ENCODE results near the gene KIAA0319L.

Gene KIAA0319L

DNA sequence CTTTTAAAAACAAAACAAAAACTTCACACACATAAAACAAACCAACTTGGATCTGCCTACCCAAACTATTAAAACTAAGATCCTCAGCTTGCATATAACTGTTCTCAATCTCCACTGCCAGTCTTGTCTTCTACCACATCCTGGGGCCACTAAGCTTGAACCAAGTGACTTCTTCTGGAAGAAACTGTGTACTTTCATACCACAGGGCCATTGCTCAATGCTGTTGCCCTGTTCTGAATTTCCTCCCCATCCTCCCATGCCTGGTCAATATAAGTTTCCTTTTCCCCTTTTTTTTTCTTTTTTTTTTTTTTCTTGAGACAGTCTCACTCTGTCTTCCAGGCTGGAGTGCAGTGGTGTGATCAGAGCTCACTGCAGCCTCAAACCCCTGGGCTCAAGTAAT is 109.9 kb downstream of the KIAA0319L start:
- DNase-seq (ENCODE audit: low read depth in 2 of 2) = no peak

DNA sequence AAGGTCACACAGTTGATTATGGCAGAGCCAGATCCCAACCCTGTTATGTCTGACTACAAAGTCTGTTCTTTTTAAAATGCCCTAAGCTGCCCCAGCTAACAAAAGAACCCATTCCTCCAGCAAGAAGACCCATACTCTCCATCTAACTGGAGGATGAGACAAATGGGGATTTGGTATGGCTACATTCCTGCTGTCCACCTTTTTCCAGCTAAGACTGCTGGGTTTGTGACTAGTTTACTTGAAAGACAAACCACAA is 112.8 kb downstream of the KIAA0319L start:
- no peak for DNase-seq (ENCODE audit: low read depth in 2 of 2)

DNA sequence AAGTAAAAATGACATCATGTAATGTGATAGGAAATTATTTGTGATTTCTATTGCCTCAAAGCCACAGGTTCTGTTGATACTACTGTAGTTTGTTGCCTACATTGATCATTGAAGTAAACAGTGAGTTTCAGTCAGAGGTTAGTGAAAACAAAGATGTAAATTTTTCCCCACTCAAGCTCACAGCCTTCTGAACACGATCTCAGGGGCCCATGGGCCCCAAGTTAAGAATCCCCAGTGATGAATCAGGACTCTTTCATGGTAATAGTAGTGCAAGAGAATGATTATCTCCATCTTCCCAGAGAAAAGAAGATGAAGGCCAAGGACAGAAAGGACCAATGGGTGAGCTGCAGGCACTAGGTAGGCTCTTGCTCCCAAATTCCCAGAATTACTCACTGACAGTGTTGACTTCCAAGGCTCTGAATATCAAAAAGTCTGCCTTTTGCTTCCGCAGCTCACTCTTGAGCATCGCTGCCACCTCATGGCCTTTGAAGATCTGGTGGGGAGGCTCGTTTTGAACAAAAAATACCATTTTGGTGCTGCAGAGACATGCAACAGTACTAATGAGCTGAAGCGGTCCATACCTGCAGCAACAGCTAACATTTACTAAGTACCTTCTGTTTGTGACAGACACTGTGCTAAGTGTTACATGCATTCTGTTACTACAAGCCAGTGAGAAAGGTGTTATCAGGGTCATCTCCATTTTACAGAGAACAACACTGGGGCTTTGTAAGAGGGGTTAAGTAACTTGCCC is 113.3 kb downstream of the KIAA0319L start:
- DNase-seq (ENCODE audit: low read depth in 2 of 2) = no peak

DNA sequence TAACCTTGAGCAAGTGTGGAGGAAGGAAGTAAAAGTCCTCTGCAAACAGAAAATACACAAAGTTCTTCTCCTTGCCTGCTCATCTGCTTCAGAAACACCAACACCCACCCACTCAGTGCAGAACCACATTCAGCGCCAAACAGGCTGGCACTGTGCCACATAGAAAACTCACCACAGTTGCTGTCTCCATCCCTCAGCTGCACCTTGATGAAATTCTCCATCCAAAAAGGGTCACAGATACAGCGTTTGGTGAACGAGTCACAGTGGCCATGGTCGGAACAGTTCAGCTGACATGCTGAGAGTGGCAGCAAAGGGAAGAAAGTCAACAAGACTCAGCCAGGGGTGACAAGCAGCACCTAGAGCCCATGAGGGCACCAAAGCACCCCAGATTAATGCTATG is 114.5 kb downstream of the KIAA0319L start:
- peak in 1 of 2 donors; percentile 50 for DNase-seq (ENCODE audit: low read depth in 2 of 2)

DNA sequence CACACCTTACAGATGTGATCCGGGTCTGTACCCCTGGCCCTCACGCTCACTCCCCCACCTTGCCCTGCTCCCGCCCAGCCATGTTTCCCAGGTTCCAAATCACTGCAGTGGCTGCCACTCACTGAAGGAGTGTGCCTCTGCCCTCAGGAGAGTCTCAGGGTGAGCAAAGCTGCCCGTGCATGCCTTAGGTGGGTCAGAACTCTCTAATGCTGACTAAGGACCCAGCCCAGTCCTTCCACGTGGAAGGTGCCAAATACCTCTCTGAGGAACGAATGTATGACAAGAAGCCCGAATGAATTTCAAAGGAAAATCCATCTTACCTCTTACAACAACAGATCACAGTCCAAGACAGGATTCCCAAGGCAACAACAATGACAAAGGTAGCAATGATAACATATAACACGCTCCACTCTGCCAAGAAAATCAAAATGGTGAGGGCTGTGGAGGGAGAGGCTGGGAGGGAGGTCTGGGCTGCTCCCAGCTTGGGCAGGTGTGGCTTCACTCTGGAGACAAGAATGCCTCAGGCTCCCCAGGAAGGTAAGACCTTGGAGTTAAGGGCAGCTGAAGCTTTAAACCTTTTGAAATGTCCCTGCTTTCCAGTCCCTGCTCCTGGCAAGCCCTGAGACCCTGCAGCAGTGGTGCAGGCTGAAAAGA is 115.2 kb downstream of the KIAA0319L start:
- no peak for DNase-seq (ENCODE audit: low read depth in 2 of 2)

DNA sequence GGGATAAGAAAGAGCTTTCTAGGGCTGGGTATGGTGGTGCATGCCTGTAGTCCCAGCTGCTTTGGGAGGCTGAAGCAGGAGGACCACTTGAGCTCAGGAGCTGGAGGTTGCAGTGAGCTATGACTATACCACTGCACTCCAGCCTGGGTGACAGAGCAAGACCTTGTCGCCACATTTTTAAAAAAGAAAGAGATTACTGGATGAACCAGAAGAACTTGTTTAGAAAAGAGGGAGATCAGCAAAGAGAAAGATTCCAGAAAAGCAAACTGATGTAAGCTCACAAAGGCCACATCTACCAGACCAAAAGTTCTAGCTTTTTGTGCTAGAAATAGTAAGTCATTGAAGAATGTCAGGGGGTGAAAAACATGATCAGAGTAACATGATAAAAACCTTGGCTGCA is 117.6 kb downstream of the KIAA0319L start:
- DNase-seq (ENCODE audit: low read depth in 2 of 2) = no peak

DNA sequence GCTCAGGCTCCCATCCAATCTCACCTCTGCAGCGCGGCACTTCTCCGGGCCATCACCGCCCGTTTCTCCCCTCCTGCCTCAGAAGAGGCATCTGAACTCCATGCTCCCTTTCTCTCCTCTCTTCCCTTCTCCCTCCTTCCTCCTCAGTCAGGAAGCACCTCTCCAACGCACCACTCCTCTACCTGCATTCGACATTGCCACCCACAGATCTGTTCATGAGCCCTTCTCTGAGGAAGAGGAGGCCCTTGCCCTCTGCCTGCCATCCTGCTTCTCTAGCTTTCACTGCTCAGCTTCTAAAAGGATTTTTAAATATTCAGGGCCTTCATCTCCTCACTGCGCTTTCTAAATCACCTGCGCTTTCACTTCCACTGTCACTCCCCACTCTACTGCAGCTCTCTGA is 120.0 kb downstream of the KIAA0319L start:
- DNase-seq (ENCODE audit: low read depth in 2 of 2) = no peak

DNA sequence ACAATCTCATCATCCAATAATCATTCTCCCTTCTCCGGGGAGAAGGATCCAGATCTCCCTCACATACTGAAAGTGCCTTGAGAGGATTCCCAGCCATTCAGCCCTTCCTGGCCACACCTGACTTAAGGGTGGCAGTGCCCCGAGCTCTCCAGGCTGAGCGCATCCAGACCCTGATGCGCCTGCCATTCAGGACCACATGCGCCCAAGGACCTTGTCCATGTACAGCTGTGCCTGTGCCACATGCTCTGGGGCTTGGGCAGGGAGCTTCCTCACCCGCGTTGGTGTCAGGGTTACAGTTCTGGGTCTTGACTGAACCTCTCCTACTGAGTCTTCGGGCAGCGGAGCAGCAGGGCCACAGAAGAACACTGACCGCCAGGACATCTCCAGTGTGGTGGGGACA is 121.1 kb downstream of the KIAA0319L start:
- DNase-seq (ENCODE audit: low read depth in 2 of 2) = no peak

DNA sequence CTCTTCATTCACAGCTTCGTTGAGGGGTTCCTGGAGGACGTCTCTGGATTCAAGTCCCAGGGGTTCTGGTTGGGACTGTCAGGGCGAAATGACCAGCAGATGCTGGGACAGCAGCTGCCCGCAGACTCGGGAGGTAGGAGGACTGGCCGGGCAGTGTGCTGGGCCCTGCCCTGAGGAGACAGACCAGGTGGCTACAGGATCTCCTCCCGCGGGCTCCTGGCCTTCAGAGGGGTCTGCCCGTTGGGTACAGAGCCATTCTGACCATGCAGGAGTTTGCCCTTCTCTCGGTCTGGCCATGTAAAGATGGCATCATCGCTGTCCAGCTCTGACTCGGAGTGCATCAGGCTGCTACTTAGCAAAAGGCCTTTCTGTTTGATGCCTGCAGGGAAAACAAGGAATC is 122.5 kb downstream of the KIAA0319L start:
- DNase-seq (ENCODE audit: low read depth in 2 of 2) = no peak

DNA sequence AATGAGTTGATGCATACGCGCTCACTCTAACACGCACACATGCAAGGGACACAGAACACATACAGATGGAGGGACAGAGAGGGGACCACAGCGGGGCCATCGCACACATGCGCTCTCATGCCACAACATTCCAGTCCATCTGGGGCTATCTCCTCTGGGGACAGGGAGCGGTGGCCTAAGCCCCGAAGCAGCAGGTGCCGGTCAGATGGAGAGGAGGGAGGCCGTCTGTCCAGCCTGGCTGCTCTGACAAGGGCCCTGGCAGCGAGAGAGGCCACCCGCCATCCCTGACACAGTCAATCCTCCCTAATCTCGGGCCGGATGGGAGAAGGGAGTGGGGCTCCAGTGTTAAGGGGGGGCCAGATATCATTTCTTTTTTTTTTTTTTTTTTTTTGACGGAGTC is 123.5 kb downstream of the KIAA0319L start:
- DNase-seq (ENCODE audit: low read depth in 2 of 2) = no peak

DNA sequence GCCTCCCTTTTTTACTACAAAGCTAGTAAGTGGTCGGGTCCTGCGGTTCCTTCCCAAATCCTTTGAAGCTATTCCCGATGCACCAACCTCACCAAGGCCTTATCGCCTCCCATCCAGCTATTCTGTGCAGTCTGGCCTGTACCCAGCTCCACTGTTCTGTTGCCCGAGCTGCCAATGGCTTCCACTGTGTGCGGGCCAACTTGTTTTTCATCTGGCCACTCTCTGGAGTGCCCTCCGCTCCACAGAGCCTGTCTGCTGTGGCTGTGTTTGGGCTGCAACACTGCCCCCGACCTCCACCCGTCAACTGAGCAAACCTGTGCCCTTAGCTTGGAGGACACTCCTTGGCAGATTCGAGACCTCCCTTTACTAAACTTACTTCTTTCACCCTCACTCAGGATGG is 125.0 kb downstream of the KIAA0319L start:
- no peak for DNase-seq (ENCODE audit: low read depth in 2 of 2)

DNA sequence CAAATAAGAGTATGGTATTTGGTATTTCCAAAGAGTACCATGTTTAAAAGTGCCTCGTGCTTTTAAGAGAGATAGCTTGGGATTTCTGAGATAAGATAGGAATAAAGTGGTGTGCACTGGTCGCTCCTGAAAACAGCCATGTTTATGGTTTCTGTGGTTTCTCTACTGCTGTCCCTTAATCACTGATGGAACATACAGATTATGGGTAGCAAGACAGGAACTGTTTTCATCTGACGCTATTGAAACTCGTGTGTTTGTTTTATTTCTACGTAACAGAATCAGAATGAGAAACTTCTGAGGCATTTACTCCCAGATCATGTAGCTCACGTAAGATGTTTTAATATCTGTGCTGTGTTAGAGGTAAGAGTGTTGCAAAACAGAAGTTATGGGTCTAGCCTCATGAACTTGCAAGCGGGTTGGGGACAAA is 126.0 kb downstream of the KIAA0319L start:
- DNase-seq (ENCODE audit: low read depth in 2 of 2) = no peak

DNA sequence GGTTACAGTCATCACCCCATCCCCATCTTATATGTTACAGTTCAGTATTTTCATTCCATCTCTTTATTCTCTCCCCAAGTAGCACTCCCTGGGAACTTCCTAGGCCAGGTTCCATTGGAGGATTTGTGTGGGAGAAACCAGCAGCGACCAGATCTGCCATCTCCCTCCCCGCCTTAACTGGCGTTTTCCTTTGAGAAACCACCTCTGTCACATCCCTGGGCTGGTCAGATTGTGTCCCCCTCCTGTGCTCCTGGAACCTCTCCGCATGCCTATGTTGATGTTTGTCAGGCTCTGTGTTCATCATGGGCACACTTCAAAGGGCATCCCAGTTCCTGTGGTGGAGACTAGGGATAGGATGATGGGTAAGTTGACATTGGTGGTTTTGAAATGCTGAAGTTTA is 126.4 kb downstream of the KIAA0319L start:
- DNase-seq (ENCODE audit: low read depth in 2 of 2) = no peak

DNA sequence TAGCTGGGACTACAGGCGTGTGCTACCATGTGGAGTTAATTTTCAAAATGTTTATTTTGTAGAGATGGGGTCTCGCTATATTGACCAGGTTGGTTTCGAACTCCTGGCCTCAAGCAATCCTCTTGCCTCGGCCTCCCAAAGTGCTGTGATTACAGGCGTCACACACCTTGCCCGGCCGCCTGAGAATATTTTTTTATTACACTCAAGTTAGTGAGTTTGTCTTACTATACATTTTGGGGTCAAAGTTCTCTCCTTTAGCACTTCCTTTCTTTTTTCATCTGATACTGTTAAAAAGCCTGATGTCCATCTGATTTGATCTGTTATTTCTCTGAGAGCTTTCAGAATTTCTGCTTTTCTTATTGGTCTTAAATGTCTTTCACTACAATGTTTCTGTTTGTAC is 128.8 kb downstream of the KIAA0319L start:
- DNase-seq (ENCODE audit: low read depth in 2 of 2) = no peak

DNA sequence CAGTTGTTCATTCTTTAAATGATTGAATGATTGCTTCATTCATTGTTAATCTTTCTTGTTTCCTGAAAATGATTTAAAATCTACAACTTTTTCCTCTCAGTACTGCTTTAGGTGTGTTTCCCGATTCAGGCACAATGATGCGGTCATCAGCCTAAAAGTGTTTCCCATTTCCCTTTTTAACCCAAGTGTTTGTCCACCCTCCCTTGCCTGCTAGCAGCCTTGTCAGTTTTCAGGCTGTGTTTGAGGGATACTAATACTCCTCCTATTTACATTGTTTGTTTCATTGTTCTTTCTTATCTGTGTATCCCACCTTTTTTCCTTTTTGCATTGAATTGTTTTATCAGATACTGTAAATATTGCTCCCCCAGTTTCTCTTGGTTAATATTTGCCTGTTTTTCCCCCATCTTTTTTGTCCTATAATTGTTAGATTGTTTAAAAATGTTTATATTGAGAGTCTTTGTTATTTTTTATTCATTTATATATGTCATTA is 131.1 kb downstream of the KIAA0319L start:
- no peak for DNase-seq (ENCODE audit: low read depth in 2 of 2)

DNA sequence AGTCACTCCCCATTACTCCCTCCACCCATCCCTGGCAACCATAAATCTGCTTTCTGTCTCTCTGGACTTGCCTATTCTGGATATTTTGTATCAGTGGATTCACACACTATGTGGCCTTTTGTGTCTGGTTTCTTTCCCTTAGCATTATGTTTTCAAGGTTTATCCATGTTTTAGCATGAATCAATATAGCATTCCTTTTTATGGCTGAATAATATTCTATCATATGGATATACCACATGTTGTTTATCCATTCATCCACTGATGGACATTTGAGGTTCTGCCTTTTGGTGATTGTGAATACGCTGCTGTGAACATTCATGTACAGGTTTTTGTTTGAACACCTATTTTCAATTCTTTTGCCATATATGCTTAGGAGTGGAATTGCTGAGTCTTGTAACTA is 148.3 kb downstream of the KIAA0319L start:
- DNase-seq (ENCODE audit: low read depth in 2 of 2) = no peak

DNA sequence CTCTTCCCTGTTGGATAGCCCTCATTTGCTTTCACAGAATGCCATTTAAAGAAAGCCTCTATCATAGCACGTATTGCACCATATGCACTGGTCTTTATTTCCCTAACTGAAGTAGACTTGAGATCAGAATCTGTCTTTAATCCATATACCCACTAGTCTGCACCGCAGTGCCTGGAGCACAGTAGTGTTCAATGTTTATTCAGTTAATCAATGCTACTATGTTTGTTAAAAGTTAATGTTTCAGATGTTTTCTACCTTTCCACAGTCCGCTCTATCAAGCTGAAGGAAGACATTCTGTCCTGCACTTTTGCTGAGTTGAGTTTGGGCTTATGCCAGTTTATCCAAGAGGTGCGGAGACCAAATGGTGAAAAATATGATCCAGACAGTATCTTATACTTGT is 149.5 kb downstream of the KIAA0319L start:
- DNase-seq (ENCODE audit: low read depth in 2 of 2) = no peak

DNA sequence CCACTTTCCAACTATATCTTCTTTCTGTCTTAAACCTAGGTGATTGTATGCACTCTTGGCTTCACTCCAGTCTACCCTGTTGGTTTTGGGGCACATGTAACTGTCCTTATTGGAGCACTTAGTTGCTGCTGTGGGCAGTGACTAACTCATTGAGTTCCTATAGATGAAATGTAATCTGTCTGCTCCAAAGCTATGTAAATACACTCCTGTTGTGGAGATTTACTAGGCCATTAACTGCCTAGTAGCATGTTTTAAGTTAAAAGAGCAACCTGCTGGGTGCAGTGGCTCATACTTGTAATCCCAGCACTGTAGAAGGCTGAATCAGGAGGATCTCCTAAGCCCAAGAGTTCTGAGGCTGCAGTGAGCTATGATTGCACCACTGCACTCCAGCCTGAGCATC is 151.1 kb downstream of the KIAA0319L start:
- DNase-seq (ENCODE audit: low read depth in 2 of 2) = no peak

DNA sequence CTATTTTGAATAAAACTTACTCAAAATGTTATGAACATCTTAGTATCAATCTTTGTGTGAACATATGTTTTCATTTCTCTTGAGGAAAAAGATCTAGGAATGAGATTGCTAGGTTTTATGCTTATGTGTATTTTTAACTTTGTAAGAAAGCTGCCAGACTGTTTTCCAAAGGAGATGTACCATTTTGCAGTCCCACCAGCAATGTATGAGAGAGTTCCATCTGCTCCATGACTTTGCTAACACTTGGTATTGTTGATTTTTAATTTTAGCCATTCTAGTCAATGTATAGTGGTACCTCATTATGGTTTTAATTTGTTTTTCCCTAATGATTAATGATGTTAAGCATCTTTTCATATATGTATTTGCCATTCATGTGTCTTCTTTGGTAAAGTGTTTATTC is 156.2 kb downstream of the KIAA0319L start:
- no peak for DNase-seq (ENCODE audit: low read depth in 2 of 2)

DNA sequence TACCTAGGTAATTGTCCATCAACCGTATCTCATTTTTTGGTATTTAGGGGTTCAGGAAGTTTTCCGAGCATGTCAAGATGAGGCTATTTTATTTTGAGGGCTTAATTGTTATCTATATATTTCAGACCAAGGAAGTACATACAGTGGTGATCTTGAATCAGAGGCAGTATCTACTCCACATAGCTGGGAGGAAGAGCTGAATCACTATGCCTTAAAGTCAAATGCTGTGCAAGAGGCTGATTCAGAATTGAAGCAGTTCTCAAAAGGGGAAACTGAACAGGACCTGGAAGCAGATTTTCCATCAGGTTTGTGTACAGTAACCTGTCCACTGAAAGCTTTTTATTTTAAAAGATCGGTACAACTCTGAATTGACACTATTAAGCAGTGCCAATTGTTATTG is 158.5 kb downstream of the KIAA0319L start:
- no peak for DNase-seq (ENCODE audit: low read depth in 2 of 2)

DNA sequence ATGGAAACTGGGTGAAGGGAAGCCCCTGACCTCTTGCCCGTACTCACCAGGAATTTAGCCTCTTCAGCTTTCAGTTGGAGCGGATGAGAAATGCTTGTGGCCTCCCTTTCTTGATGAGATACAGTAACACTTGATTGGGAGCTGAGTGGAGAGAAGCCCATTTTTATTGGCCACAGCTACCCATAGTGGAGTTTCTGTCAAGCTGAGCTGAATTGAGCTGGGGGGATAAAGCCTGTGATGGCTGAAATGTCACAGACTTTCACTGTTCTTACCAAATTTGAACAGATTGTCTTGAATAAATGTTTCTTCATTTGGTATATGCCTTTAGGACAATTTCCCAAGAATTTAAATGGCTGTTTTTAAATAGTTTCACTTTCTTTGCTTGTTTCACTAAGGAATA is 162.8 kb downstream of the KIAA0319L start:
- DNase-seq (ENCODE audit: low read depth in 2 of 2) = no peak

DNA sequence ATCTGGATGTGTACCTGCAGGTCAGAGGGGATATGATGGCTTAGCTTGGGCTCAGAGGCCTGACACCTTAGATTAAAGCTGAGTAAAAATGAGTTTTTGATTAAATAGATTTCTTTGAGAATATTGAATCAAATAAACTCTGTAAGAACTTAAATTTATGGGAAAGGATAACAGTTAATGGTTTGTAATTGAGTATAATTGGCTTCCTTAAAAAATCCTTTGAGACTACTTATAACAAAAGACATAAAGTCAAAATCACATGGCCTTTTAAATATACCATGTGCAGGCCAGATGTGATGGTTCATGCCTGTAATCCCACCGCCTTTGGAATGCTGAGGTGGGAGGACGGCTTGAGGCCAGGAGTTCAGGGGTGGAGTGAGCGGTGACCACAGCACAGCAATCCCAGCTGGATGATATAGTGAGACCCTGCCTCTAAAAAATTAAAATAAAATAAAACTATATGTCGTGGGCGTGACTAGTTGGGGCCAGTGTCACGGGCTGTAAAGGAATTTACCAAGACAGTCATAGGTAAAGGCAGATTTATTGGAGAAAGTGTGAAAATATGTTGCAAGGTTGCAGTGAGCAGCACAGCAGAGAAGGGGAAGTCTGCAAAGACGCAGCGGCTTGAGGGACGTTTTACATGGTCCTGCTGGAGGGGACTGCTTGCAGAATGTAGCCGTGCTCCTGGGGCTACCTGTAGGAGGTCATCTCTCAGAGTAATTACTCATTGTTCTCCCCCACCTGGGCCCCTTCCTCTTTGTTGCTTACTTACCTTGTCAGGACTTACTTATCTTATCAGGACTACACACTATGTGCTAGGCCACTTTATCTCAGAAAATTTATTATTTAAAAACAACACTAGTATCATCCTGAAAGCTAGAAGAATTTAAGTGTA is 166.4 kb downstream of the KIAA0319L start:
- DNase-seq (ENCODE audit: low read depth in 2 of 2) = no peak

DNA sequence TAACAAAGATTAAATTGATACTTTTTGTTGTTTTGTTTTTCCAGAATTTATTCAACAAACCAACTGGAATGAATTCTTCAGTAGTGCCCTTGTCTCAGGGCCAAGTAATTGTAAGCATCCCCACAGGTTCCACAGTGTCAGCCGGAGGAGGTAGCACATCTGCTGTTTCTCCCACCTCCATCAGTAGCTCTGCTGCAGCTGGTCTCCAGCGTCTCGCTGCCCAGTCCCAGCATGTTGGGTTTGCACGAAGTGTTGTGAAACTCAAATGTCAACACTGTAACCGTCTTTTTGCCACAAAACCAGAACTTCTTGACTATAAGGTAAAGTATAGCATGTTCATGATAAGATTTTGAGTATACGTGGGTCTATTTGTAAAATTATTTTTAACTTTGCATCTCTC is 170.2 kb downstream of the KIAA0319L start:
- no peak for DNase-seq (ENCODE audit: low read depth in 2 of 2)

Measured in stimulated activated CD8-positive, alpha-beta memory T cell treated with anti-CD3 and anti-CD28 coated beads, Interleukin-15, amount 100 ng/mL, for 48 hours (primary cell).